GM10266 (cell line): ENCODE data around the gene ITPKB.

Source experiments
- DNase-seq: peaks from one replicate; pipeline ENCODE4 v3.0.0; 2012; ENCODE audit errors: extremely low spot score
- TF ChIP-seq, protein P1 (sequence below): IDR thresholded peaks from 2 replicates; pipeline ENCODE4 v1.5.1; 2012; ENCODE audit warnings: mild to moderate bottlenecking, low read depth; ENCODE audit not compliant: control insufficient read depth, insufficient read depth; ENCODE audit errors: missing control alignments

The ITPKB gene

DNA sequence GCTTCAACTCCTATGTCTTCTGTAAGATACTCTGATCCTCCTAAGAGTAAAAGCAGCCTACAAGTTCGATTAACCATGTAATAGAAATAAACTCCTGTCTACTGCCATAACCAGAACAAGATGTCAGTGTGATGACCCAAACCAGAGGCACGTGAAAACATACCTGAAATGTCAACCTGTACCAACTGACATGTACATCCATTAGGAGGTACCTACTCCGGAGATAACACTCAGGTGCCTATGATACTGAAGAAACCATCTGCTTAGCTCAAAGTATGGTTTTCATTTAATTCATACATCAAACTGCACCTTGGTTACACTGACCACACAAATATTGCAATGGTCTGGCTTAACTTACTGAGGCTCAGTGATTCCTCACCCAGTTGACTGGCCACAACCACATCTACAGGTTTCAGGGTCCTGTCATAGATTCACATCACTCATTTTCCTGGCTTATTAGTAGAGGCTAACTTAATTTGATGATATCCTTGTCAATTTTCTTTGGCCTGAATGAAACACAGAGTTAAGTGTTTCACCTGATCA, 4.4 kb downstream of the ITPKB start:
- TF ChIP-seq, protein P1, sequence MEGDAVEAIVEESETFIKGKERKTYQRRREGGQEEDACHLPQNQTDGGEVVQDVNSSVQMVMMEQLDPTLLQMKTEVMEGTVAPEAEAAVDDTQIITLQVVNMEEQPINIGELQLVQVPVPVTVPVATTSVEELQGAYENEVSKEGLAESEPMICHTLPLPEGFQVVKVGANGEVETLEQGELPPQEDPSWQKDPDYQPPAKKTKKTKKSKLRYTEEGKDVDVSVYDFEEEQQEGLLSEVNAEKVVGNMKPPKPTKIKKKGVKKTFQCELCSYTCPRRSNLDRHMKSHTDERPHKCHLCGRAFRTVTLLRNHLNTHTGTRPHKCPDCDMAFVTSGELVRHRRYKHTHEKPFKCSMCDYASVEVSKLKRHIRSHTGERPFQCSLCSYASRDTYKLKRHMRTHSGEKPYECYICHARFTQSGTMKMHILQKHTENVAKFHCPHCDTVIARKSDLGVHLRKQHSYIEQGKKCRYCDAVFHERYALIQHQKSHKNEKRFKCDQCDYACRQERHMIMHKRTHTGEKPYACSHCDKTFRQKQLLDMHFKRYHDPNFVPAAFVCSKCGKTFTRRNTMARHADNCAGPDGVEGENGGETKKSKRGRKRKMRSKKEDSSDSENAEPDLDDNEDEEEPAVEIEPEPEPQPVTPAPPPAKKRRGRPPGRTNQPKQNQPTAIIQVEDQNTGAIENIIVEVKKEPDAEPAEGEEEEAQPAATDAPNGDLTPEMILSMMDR: no peak
- DNase-seq: no peak

DNA sequence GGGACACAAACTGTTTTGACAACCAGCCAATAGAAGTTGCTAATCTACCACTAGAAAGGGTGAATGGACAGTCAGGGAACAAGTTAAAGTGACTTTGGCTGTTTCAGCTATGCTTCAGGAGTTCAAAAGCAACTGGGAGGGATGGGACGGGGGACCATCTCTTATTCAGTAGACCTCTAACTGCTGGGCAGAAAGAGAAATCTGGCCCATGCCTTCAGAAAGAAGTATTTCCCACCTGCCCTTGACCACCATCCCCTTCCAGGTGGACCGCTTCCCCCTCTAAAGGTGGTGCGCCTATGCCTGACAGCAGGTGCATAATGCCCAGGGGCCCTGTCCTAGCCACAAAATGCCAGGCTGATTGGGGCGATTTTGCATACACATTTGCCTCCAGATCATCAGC, 5.2 kb downstream of the ITPKB start:
- TF ChIP-seq, protein P1: no peak
- DNase-seq: no peak

GRCh38 chr1:226733304-226733703, 5.8 kb downstream of the ITPKB start:
- no peak for DNase-seq
- TF ChIP-seq, protein P1: no peak

GRCh38 chr1:226732856-226733291, 6.2 kb downstream of the ITPKB start:
- TF ChIP-seq, protein P1: peak; percentile 6
- no peak for DNase-seq

- TF ChIP-seq, protein P1: no peak
- no peak for DNase-seq
Measured at GRCh38 chr1:226731257-226731893, 7.7 kb downstream of the ITPKB start.

- no peak for DNase-seq
- TF ChIP-seq, protein P1: no peak
Measured at GRCh38 chr1:226730836-226731235, 8.2 kb downstream of the ITPKB start.

- TF ChIP-seq, protein P1: no peak
- DNase-seq: no peak
Measured at GRCh38 chr1:226730071-226730470, 9.0 kb downstream of the ITPKB start.
